HEK293 (cell line): ENCODE data around the gene TNS1.

Source experiments
- CTCF ChIA-PET: fragments of 350-600 bp; formaldehyde crosslinking; extraction: SDS; loops from one replicate; lab custom pipeline; 2021; ENCODE audit warnings: antibody characterized with exemption; lab: Yijun Ruan, JAX
- POLR2A ChIA-PET: fragments of 300-600 bp; formaldehyde crosslinking; extraction: SDS; loops from one replicate; lab custom pipeline; 2020; ENCODE audit warnings: antibody characterized with exemption, inconsistent platforms; lab: Yijun Ruan, JAX
- H3K27ac ChIP-seq: fragments of 200-500 bp; sonication (Bioruptor generic); 2 replicates; pipeline ENCODE4 v1.5.1; 2014; ENCODE audit warnings: low read depth, low read length, control low read depth, inconsistent platforms; ENCODE audit errors: extremely low read depth
- H3K36me3 ChIP-seq, 2 experiments: fragments of 200-500 bp in 1 of 2; sonication (Bioruptor generic) in 1 of 2; 1 replicate in 1 of 2; 2 replicates in 1 of 2; pipeline ENCODE4 v1.5.1; 2014 to 2017; ENCODE audit warnings: inconsistent platforms in 2 of 2, low read length in 2 of 2; ENCODE audit not compliant: control insufficient read depth in 2 of 2, insufficient read depth in 1 of 2
- H3K4me1 ChIP-seq: fragments of 200-500 bp; sonication (Bioruptor generic); 2 replicates; pipeline ENCODE4 v1.5.1; 2014; ENCODE audit warnings: mild to moderate bottlenecking, low read length, inconsistent platforms; ENCODE audit not compliant: control insufficient read depth, insufficient read depth
- H3K4me3 ChIP-seq: 2 replicates; pipeline ENCODE4 v1.5.1; 2011; ENCODE audit warnings: low read depth, mild to moderate bottlenecking, control low read depth, low read length, moderate library complexity
- H3K9me3 ChIP-seq: fragments of 200-500 bp; sonication (Bioruptor generic); 2 replicates; pipeline ENCODE4 v1.5.1; 2014; ENCODE audit warnings: low read depth, low read length, inconsistent platforms; ENCODE audit not compliant: control insufficient read depth, insufficient read depth
- GLIS1 ChIP-seq: fragments of 450-650 bp; formaldehyde crosslinking; IDR thresholded peaks from 2 replicates; pipeline ENCODE4 v1.5.1; 2016; ENCODE audit warnings: missing biosample characterization, missing genetic modification characterization
- HIC1 ChIP-seq: fragments of 450-650 bp; formaldehyde crosslinking; IDR thresholded peaks from 2 replicates; pipeline ENCODE4 v1.5.1; 2016; ENCODE audit warnings: missing biosample characterization, missing genetic modification characterization
- PRDM4 ChIP-seq: fragments of 450-650 bp; formaldehyde crosslinking; IDR thresholded peaks from 2 replicates; pipeline ENCODE4 v1.5.1; 2017; ENCODE audit warnings: missing biosample characterization, missing genetic modification characterization
- SALL2 ChIP-seq: fragments of 450-650 bp; formaldehyde crosslinking; IDR thresholded peaks from 2 replicates; pipeline ENCODE4 v1.5.0; 2017; ENCODE audit warnings: missing biosample characterization, mild to moderate bottlenecking, missing genetic modification characterization, borderline replicate concordance
- SETDB1 ChIP-seq: IDR thresholded peaks from one replicate; pipeline ENCODE4 v1.6.1; 2017; ENCODE audit warnings: mild to moderate bottlenecking, low read length, moderate library complexity, mixed read lengths; ENCODE audit not compliant: insufficient read length
- WT1 ChIP-seq: fragments of 450-650 bp; formaldehyde crosslinking; IDR thresholded peaks from 2 replicates; pipeline ENCODE4 v1.5.1; 2016; ENCODE audit warnings: missing biosample characterization, missing genetic modification characterization
- ZNF10 ChIP-seq: fragments of 450-650 bp; formaldehyde crosslinking; IDR thresholded peaks from 2 replicates; pipeline ENCODE4 v1.5.1; 2017; ENCODE audit warnings: missing biosample characterization, missing genetic modification characterization
- ZNF184 ChIP-seq: fragments of 450-650 bp; IDR thresholded peaks from 2 replicates; pipeline ENCODE4 v1.5.1; 2018; ENCODE audit warnings: missing biosample characterization, mild to moderate bottlenecking, missing genetic modification characterization
- ZNF324 ChIP-seq: fragments of 450-650 bp; formaldehyde crosslinking; IDR thresholded peaks from 2 replicates; pipeline ENCODE4 v1.5.1; 2016; ENCODE audit warnings: missing biosample characterization, missing genetic modification characterization
- ZNF37A ChIP-seq: fragments of 450-650 bp; IDR thresholded peaks from 2 replicates; pipeline ENCODE4 v1.5.1; 2018; ENCODE audit warnings: missing biosample characterization, missing genetic modification characterization
- ZNF391 ChIP-seq: fragments of 450-650 bp; formaldehyde crosslinking; IDR thresholded peaks from 2 replicates; pipeline ENCODE4 v1.5.1; 2016; ENCODE audit warnings: low read depth, missing biosample characterization, missing genetic modification characterization, borderline replicate concordance
- ZNF423 ChIP-seq: fragments of 450-650 bp; formaldehyde crosslinking; IDR thresholded peaks from 2 replicates; pipeline ENCODE4 v1.5.1; 2016; ENCODE audit warnings: missing biosample characterization, missing genetic modification characterization
- ZNF48 ChIP-seq: fragments of 450-650 bp; formaldehyde crosslinking; IDR thresholded peaks from 2 replicates; pipeline ENCODE4 v1.5.1; 2016; ENCODE audit warnings: missing biosample characterization, missing genetic modification characterization
- ZNF521 ChIP-seq: fragments of 450-650 bp; formaldehyde crosslinking; IDR thresholded peaks from 2 replicates; pipeline ENCODE4 v1.5.1; 2017; ENCODE audit warnings: missing biosample characterization, mild to moderate bottlenecking, missing genetic modification characterization
- ZNF561 ChIP-seq: fragments of 450-650 bp; IDR thresholded peaks from 2 replicates; pipeline ENCODE4 v1.5.1; 2018; ENCODE audit warnings: missing biosample characterization, missing genetic modification characterization, borderline replicate concordance
- ZNF571 ChIP-seq: fragments of 450-650 bp; formaldehyde crosslinking; IDR thresholded peaks from 2 replicates; pipeline ENCODE4 v1.5.0; 2017; ENCODE audit warnings: missing biosample characterization, missing genetic modification characterization
- TF ChIP-seq, protein P1 (sequence below): fragments of 450-650 bp; formaldehyde crosslinking; conservative IDR thresholded peaks from 2 replicates; pipeline ENCODE4 v1.5.1; 2016; ENCODE audit warnings: low read depth, missing biosample characterization, missing genetic modification characterization
- TF ChIP-seq, protein P2 (sequence below): fragments of 450-650 bp; formaldehyde crosslinking; IDR thresholded peaks from 2 replicates; pipeline ENCODE4 v1.5.1; 2016; ENCODE audit warnings: missing biosample characterization, missing genetic modification characterization

Gene TNS1

DNA sequence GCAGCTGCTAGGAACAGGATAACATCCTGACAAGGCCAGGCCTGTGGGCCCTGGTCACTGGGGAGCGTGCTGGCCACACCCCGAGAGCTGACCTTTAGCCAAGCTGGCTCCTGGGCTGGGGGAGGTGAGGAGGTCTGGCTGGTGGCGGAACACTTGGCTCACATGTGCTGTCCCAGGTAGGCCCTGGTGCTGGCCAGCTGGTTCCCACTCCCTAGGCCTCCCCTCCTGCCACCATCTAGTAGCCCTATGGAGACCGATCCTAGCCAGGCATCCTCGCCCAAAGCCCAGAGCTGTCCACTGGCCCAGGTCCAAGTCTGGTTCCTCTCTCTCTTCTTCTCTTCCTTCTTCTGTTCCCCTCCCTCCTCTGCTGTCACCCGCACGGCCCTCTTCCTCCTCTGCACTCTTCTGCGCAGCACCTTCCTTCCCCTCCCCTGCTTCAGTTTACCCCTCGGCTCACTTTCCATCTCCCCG lies 52.4 kb downstream of the TNS1 start:
- POLR2A ChIA-PET = no interaction called here
- CTCF ChIA-PET = interaction anchor here (0.6 to 3.0 kb wide), 3 partner anchors 12 to 39 kb away, joined by 3 to 7 read pairs (median 4); no protein-coding TSS in a partner anchor
- Histone ChIP-seq H3K27ac (no peak overlapping the region), H3K4me1 (no peaks in the 10 kb centered on the region), H3K9me3 (no peaks in the 10 kb centered on the region), H3K4me3 (no peak overlapping the region), H3K36me3 (no peaks in the 10 kb centered on the region)
- TF ChIP-seq ZNF324 (tag by site-specific recombination) (no peak), ZNF521 (tag by site-specific recombination) (no peak), WT1 (tag by site-specific recombination) (no peak), HIC1 (tag by site-specific recombination) (no peak), GLIS1 (tag by site-specific recombination) (no peak), ZNF423 (no peak), SALL2 (tag by site-specific recombination) (no peak)
- TF ChIP-seq, protein P1, sequence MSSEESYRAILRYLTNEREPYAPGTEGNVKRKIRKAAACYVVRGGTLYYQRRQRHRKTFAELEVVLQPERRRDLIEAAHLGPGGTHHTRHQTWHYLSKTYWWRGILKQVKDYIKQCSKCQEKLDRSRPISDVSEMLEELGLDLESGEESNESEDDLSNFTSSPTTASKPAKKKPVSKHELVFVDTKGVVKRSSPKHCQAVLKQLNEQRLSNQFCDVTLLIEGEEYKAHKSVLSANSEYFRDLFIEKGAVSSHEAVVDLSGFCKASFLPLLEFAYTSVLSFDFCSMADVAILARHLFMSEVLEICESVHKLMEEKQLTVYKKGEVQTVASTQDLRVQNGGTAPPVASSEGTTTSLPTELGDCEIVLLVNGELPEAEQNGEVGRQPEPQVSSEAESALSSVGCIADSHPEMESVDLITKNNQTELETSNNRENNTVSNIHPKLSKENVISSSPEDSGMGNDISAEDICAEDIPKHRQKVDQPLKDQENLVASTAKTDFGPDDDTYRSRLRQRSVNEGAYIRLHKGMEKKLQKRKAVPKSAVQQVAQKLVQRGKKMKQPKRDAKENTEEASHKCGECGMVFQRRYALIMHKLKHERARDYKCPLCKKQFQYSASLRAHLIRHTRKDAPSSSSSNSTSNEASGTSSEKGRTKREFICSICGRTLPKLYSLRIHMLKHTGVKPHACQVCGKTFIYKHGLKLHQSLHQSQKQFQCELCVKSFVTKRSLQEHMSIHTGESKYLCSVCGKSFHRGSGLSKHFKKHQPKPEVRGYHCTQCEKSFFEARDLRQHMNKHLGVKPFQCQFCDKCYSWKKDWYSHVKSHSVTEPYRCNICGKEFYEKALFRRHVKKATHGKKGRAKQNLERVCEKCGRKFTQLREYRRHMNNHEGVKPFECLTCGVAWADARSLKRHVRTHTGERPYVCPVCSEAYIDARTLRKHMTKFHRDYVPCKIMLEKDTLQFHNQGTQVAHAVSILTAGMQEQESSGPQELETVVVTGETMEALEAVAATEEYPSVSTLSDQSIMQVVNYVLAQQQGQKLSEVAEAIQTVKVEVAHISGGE (tag by site-specific recombination) = no peak

- TF ChIP-seq ZNF10 (tag by site-specific recombination) = no peak
- TF ChIP-seq ZNF37A = no peak
- TF ChIP-seq ZNF561 = no peak
- TF ChIP-seq PRDM4 (tag by site-specific recombination) = no peak
- TF ChIP-seq ZNF391 = no peak
- TF ChIP-seq ZNF571 (tag by site-specific recombination) = no peak
- no peak for TF ChIP-seq SETDB1
- TF ChIP-seq, protein P2, sequence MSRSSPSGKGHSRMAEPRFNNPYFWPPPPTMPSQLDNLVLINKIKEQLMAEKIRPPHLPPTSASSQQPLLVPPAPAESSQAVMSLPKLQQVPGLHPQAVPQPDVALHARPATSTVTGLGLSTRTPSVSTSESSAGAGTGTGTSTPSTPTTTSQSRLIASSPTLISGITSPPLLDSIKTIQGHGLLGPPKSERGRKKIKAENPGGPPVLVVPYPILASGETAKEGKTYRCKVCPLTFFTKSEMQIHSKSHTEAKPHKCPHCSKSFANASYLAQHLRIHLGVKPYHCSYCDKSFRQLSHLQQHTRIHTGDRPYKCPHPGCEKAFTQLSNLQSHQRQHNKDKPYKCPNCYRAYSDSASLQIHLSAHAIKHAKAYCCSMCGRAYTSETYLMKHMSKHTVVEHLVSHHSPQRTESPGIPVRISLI (tag by site-specific recombination) = no peak
- no peak for TF ChIP-seq ZNF184 (tag by site-specific recombination)
- TF ChIP-seq ZNF48 (tag by site-specific recombination) = no peak
- POLR2A ChIA-PET = no interaction called here
- no peaks in the 10 kb centered on the region for H3K9me3 ChIP-seq
- CTCF ChIA-PET = interaction anchor here (0.6 to 3.0 kb wide), 8 partner anchors 11 to 163 kb away, joined by 3 to 8 read pairs (median 4); no protein-coding TSS in a partner anchor
- no peaks in the 10 kb centered on the region for H3K36me3 ChIP-seq
- no peaks in the 10 kb centered on the region for H3K4me1 ChIP-seq
- no peak overlapping the region for H3K27ac ChIP-seq
- no peak overlapping the region for H3K4me3 ChIP-seq
These were observed 53.3 kb downstream of the TNS1 start for GRCh38 chr2:217949447-217949846.
